Gastrocnemius medialis (tissue), 4 donors: Measurements from ENCODE around the gene COLEC12. TPM values are rescaled to one million over a fixed set of nuclear protein-coding genes. Genes with fewer than 3 reads are reported as not detected.

Experiments used
- ATAC-seq, 2 donors: fragments of 150-250 bp; one replicate each; pipeline ENCODE4 v1.9.1; 2016
- DNase-seq, 2 donors: peaks; one replicate each; pipeline ENCODE4 v3.0.0-alpha.2; 2019
- H3K27ac ChIP-seq, 4 donors: fragments of 200-600 bp; sonication (generic); 1 replicate in 1 of 4; 2 replicates in 3 of 4; pipeline ENCODE4 v1.5.1; 2016 to 2018; ENCODE audit warnings: mild to moderate bottlenecking in 2 of 4, moderate library complexity in 1 of 4
- H3K27me3 ChIP-seq, 3 donors: fragments of 200-600 bp; sonication (generic) in 2 of 3; 1 replicate in 1 of 3; 2 replicates in 2 of 3; pipeline versions ENCODE4 v1.5.1 to v1.6.0; 2016 to 2019; ENCODE audit warnings: mild to moderate bottlenecking in 1 of 3, moderate library complexity in 1 of 3
- H3K36me3 ChIP-seq, 2 donors: fragments of 200-600 bp; sonication (generic) in 1 of 2; one replicate each; pipeline ENCODE4 v1.5.1; 2017 to 2018
- H3K4me1 ChIP-seq, 2 donors: fragments of 200-600 bp; sonication (generic) in 1 of 2; one replicate each; pipeline ENCODE4 v1.5.1; 2016 to 2017; ENCODE audit warnings: mild to moderate bottlenecking in 2 of 2
- H3K4me3 ChIP-seq, 4 donors: fragments of 200-600 bp; sonication (generic) in 3 of 4; 1 replicate in 1 of 4; 2 replicates in 3 of 4; pipeline ENCODE4 v1.5.1; 2016 to 2019; ENCODE audit warnings: mild to moderate bottlenecking in 2 of 4
- H3K9me3 ChIP-seq, 3 donors: fragments of 200-600 bp; sonication (generic) in 2 of 3; 1 replicate in 1 of 3; 2 replicates in 2 of 3; pipeline ENCODE4 v1.5.1; 2016 to 2019
- POLR2A ChIP-seq, 2 donors: fragments of 450-650 bp; IDR thresholded peaks; one replicate each; pipeline ENCODE4 v1.6.1; 2017; ENCODE audit warnings: antibody characterized with exemption in 2 of 2, mild to moderate bottlenecking in 2 of 2, moderate library complexity in 2 of 2
- in situ Hi-C, 4 donors: fragments of 200-750 bp; cut with MboI; loops; one replicate each; pipeline versions ENCODE4 v1.15.0 to v1.8.0; 2017; ENCODE audit warnings: low sequenced_read_pairs in 4 of 4
- intact Hi-C: fragments of 100-400 bp; cut with DNase I; formaldehyde crosslinking; loops from one replicate; pipeline ENCODE4 v1.15.1; 2023; ENCODE audit warnings: low total_unique reads
- total RNA-seq, 4 donors: library from RNA; depleted of rRNA; stranded (reverse); fragments of >200 nt; gene quantifications; one replicate each; pipeline versions ENCODE4 v1.1.0 to v1.2.3, GENCODE V29; 2016
- TF ChIP-seq, protein P1 (sequence below), 5 experiments: fragments of 450-650 bp in 3 of 5; fragments of 200-600 bp in 2 of 5; sonication (generic) in 2 of 5; IDR thresholded peaks in 4 of 5; conservative IDR thresholded peaks in 1 of 5; 1 replicate in 4 of 5; 2 replicates in 1 of 5; pipeline ENCODE4 v1.5.1; 2016 to 2019; ENCODE audit warnings: antibody characterized with exemption in 5 of 5, mild to moderate bottlenecking in 3 of 5, moderate library complexity in 3 of 5

Gene COLEC12
- total RNA-seq, 4 donors from 2014 or later: 0.97 to 6.1 (median 5.1) TPM

DNA sequence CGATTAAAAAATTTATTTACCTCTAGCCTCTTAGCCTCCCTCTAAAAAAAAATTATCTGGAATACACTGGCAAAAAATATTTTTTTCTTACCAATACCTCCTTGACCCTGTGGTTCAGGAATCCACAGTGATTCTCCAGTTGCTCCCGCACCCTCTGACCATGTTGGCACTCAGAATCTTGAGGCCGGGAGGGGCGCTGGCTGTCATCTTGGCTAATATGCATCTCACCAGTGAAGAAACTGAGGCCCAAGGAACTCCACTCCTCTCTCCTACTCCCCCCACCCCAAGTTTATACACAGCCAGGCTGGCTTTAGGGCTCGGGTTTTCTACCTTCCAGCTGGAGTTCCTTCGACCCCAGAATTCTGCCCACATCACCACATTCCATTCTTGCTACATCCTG is 134.8 kb downstream of the COLEC12 start:
- in situ Hi-C loops (no loop called here), intact Hi-C loops (no loop called here)
- H3K36me3 ChIP-seq: no peaks in the 10 kb centered on the region
- DNase-seq (no peak), ATAC-seq (no peak)
- no peak overlapping the region for H3K4me3 ChIP-seq
- no peaks in the 10 kb centered on the region for H3K27me3 ChIP-seq
- H3K4me1 ChIP-seq: no peaks in the 10 kb centered on the region
- TF ChIP-seq POLR2A (IDR thresholded peaks at IDR 0.05): no peak
- TF ChIP-seq, protein P1, sequence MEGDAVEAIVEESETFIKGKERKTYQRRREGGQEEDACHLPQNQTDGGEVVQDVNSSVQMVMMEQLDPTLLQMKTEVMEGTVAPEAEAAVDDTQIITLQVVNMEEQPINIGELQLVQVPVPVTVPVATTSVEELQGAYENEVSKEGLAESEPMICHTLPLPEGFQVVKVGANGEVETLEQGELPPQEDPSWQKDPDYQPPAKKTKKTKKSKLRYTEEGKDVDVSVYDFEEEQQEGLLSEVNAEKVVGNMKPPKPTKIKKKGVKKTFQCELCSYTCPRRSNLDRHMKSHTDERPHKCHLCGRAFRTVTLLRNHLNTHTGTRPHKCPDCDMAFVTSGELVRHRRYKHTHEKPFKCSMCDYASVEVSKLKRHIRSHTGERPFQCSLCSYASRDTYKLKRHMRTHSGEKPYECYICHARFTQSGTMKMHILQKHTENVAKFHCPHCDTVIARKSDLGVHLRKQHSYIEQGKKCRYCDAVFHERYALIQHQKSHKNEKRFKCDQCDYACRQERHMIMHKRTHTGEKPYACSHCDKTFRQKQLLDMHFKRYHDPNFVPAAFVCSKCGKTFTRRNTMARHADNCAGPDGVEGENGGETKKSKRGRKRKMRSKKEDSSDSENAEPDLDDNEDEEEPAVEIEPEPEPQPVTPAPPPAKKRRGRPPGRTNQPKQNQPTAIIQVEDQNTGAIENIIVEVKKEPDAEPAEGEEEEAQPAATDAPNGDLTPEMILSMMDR (IDR thresholded peaks at IDR 0.05 in 4 of 5, conservative IDR thresholded peaks at IDR 0.05 in 1 of 5): no peak
- no peak overlapping the region for H3K27ac ChIP-seq
- no peaks in the 10 kb centered on the region for H3K9me3 ChIP-seq

DNA sequence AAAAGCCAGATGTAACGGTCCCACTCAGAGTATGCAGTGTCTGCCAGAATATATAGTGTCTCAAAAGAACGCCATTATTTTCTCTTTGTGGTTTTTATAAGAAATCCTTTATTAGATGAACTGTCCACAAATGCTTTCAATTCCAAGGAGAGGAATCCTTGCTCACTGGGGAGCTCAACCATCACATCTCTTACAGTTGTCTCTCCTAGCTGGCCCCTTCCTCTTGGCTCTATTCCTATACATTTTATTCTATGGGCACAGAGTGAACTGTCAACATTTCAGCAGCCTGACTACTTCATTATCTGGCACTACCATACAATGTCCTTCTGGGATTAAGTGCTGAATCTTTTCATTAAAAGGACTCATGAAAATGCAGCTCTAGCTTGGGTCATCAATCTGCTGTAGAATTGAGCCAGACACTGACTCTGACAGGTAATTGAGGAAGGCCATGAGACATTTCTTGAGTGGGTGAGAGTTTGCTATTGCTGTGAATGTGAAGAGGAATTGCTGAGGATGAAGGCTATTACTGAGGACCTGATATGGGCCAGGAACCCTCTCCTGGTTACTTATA is 136.2 kb downstream of the COLEC12 start:
- in situ Hi-C loops (no loop called here), intact Hi-C loops (no loop called here)
- Histone ChIP-seq H3K27me3 (no peaks in the 10 kb centered on the region), H3K4me3 (no peak overlapping the region), H3K4me1 (no peaks in the 10 kb centered on the region), H3K36me3 (no peaks in the 10 kb centered on the region), H3K9me3 (no peaks in the 10 kb centered on the region), H3K27ac (no peak overlapping the region)
- DNase-seq: no peak
- TF ChIP-seq POLR2A (IDR thresholded peaks at IDR 0.05): no peak
- TF ChIP-seq, protein P1 (IDR thresholded peaks at IDR 0.05 in 4 of 5, conservative IDR thresholded peaks at IDR 0.05 in 1 of 5): no peak
- ATAC-seq: no peak

DNA sequence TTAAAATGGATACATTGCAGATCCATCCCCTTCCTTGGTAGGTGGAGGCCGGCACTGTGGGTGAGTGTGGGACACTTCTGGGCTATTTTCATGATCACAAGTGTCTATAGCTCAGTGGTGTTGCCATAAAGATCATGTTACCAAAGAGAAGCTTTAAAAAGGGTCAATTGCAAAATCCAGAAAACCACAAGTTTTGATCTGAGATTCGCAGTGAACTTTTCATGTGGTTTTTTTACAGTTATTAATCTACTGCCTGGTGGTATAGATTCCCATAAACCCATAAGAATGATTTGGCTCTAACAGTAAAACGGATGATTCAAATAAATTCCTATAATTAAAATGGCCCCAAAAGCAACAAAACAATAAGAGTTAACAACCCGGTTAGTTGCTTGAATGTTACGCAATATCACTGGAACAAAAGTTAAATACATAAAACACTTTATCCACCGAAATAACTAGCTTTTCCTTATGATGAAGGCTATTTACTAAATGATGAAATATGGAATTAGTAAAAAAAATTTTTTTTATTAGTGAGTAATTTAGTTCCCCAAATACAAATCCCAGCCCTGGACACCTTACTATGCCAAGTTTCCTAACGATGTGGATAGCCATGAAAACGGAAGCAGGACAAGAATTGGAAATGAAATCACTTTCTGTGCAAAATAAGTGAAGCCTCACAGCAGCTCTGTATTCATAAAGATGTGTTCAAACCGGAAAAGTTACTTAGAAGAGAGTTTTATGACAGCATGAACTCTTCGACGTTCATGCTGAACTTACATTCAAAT is 137.0 kb downstream of the COLEC12 start:
- H3K36me3 ChIP-seq: no peaks in the 10 kb centered on the region
- in situ Hi-C loops (no loop called here), intact Hi-C loops (no loop called here)
- H3K4me1 ChIP-seq: no peaks in the 10 kb centered on the region
- DNase-seq: no peak
- ATAC-seq: no peak
- no peaks in the 10 kb centered on the region for H3K27me3 ChIP-seq
- no peak overlapping the region for H3K4me3 ChIP-seq
- H3K27ac ChIP-seq: peak overlapping the region in 3 of 4 donors; percentile 3 to 45 (median 31)
- no peaks in the 10 kb centered on the region for H3K9me3 ChIP-seq
- TF ChIP-seq, protein P1 (IDR thresholded peaks at IDR 0.05 in 4 of 5, conservative IDR thresholded peaks at IDR 0.05 in 1 of 5): no peak
- TF ChIP-seq POLR2A (IDR thresholded peaks at IDR 0.05): no peak

DNA sequence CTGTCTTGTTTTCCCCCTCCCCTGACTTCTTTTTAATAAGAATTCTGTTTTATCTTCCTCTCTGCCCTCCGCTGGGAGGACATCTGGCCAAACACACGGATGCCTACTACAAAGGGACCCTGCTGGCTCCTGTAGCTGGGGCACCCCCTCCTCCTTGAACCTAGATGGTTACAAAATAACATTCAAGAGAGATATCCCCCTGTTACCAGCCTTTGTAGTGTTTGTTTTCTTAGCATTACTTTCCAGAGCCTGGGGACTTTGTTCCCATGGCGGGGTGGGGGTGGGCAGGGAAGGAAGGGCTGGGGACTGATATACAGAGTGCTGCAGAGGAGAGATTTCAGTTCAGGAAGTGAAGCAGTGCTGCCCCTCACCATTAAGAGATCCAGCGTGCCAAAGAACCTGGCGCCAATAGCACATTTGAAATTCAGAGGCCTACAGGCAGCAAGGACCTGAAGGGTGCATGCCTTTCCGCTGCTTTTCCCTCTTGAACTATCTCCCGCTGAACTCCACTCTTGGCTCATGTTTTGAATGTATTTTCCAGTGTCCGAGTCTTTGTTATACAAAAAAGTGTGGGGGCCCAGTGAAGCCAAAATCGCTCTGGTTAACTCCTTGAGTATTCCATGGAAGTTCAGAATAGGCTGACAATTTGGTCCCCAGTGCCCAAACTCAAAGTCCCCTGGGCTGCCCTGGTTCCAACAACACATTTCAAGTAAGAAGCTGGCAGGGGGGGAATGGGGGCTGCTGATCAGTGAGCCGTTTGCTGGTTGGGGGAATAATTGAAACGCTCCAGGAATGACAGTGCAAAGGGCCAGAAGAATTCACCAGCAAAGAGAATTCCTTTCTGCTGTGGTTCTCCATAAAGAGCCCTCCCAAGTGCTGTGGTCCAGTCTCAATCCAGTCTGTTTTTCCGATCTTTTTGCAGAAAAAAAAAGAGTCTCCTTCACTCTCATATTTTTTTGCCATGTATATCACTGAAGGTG is 137.9 kb downstream of the COLEC12 start:
- DNase-seq: no peak
- no peaks in the 10 kb centered on the region for H3K36me3 ChIP-seq
- no peak overlapping the region for H3K4me3 ChIP-seq
- peak overlapping the region; percentile 3 to 55 (median 38) for H3K27ac ChIP-seq
- ATAC-seq: no peak
- in situ Hi-C loops (no loop called here), intact Hi-C loops (no loop called here)
- no peaks in the 10 kb centered on the region for H3K9me3 ChIP-seq
- TF ChIP-seq, protein P1 (IDR thresholded peaks at IDR 0.05 in 4 of 5, conservative IDR thresholded peaks at IDR 0.05 in 1 of 5): no peak
- no peak for TF ChIP-seq POLR2A (IDR thresholded peaks at IDR 0.05)
- H3K27me3 ChIP-seq: no peaks in the 10 kb centered on the region
- H3K4me1 ChIP-seq: no peaks in the 10 kb centered on the region
